Activated naive CD4-positive, alpha-beta T cell treated with anti-CD3 and anti-CD28 coated beads, Interleukin-2, amount 50 U/mL, for 16 hours (primary cell): ENCODE measurements around the gene FARP2.

Experiments used
- DNase-seq: peaks from one replicate; pipeline ENCODE4 v3.0.0-alpha.2; 2020

The FARP2 gene

GRCh38 chr2:241460631-241461030 is 104.5 kb downstream of the FARP2 start:
- no peak for DNase-seq

- no peak for DNase-seq
Measured at GRCh38 chr2:241461693-241462677, 105.9 kb downstream of the FARP2 start.

GRCh38 chr2:241463276-241464135 is 107.4 kb downstream of the FARP2 start:
- no peak for DNase-seq

GRCh38 chr2:241465543-241465942 is 109.5 kb downstream of the FARP2 start:
- no peak for DNase-seq

GRCh38 chr2:241466230-241466629 is 110.1 kb downstream of the FARP2 start:
- no peak for DNase-seq

GRCh38 chr2:241467777-241468475 is 111.8 kb downstream of the FARP2 start:
- DNase-seq, result no peak

- no peak for DNase-seq
Measured at GRCh38 chr2:241468476-241468781, 112.3 kb downstream of the FARP2 start.

GRCh38 chr2:241469746-241470145 is 113.7 kb downstream of the FARP2 start:
- no peak for DNase-seq

GRCh38 chr2:241473399-241473798 is 117.3 kb downstream of the FARP2 start:
- no peak for DNase-seq

GRCh38 chr2:241475267-241475666 is 119.2 kb downstream of the FARP2 start:
- no peak for DNase-seq

- no peak for DNase-seq
Measured at GRCh38 chr2:241478166-241478565, 122.1 kb downstream of the FARP2 start.

GRCh38 chr2:241479026-241479898 is 123.2 kb downstream of the FARP2 start:
- no peak for DNase-seq

- DNase-seq, result no peak
Measured at GRCh38 chr2:241481687-241482086, 125.6 kb downstream of the FARP2 start.

- no peak for DNase-seq
Measured at GRCh38 chr2:241482126-241482955, 126.3 kb downstream of the FARP2 start.

GRCh38 chr2:241483305-241483704 is 127.2 kb downstream of the FARP2 start:
- DNase-seq, result no peak

- DNase-seq, result no peak
Measured at GRCh38 chr2:241485172-241485911, 129.3 kb downstream of the FARP2 start.

- DNase-seq, result no peak
Measured at GRCh38 chr2:241489088-241489487, 133.0 kb downstream of the FARP2 start.

GRCh38 chr2:241489733-241490680 is 133.9 kb downstream of the FARP2 start:
- DNase-seq, result no peak

- no peak for DNase-seq
Measured at GRCh38 chr2:241490825-241491506, 134.9 kb downstream of the FARP2 start.
